ENCODE data around the gene DAAM2. TPM values are rescaled to one million over a fixed set of nuclear protein-coding genes. Genes with fewer than 3 reads are reported as not detected.

Gene DAAM2
- total and polyA plus RNA-seq, 12 donors: 6.0 to 25.9 (median 12.2) TPM

DNA sequence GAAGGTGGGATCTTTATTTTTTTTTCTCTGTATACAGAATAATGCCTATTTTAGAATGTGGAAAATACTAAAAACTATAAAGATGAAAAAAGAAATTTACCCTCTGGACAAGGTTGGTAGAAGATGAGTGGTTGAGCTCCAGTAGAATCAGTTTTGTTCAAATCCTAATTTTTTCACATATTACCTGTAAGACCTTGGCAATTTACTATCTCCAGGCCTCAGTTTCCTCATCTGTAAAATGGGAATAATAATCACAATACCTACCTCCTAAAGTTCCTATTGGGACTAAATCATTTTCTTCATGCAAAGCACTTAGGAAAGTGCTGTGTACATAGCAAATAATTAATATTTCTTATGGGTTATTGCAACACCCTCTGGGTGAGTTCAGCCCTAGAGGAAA lies 28.4 kb downstream of the DAAM2 start:
- Histone ChIP-seq H3K27ac (peak overlapping the region in 9 of 10 donors; percentile 71 to 84 (median 80)), H3K4me3 (peak overlapping the region in 6 of 10 donors; percentile 7 to 41 (median 36)), H3K9me3 (no peaks in the 10 kb centered on the region), H3K36me3 (peaks cover 0 to 8% (median 0%) of the 10 kb centered on the region in 9 donors), H3K27me3 (no peaks in the 10 kb centered on the region), H3K4me1 (peaks cover 0 to 73% (median 35%) of the 10 kb centered on the region in 9 donors)
- TF ChIP-seq, protein P1, sequence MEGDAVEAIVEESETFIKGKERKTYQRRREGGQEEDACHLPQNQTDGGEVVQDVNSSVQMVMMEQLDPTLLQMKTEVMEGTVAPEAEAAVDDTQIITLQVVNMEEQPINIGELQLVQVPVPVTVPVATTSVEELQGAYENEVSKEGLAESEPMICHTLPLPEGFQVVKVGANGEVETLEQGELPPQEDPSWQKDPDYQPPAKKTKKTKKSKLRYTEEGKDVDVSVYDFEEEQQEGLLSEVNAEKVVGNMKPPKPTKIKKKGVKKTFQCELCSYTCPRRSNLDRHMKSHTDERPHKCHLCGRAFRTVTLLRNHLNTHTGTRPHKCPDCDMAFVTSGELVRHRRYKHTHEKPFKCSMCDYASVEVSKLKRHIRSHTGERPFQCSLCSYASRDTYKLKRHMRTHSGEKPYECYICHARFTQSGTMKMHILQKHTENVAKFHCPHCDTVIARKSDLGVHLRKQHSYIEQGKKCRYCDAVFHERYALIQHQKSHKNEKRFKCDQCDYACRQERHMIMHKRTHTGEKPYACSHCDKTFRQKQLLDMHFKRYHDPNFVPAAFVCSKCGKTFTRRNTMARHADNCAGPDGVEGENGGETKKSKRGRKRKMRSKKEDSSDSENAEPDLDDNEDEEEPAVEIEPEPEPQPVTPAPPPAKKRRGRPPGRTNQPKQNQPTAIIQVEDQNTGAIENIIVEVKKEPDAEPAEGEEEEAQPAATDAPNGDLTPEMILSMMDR (IDR thresholded peaks at IDR 0.05): no peak
- intact Hi-C loops (cut with DNase I): no loop called here
- ATAC-seq: no peak
- no peak for DNase-seq

DNA sequence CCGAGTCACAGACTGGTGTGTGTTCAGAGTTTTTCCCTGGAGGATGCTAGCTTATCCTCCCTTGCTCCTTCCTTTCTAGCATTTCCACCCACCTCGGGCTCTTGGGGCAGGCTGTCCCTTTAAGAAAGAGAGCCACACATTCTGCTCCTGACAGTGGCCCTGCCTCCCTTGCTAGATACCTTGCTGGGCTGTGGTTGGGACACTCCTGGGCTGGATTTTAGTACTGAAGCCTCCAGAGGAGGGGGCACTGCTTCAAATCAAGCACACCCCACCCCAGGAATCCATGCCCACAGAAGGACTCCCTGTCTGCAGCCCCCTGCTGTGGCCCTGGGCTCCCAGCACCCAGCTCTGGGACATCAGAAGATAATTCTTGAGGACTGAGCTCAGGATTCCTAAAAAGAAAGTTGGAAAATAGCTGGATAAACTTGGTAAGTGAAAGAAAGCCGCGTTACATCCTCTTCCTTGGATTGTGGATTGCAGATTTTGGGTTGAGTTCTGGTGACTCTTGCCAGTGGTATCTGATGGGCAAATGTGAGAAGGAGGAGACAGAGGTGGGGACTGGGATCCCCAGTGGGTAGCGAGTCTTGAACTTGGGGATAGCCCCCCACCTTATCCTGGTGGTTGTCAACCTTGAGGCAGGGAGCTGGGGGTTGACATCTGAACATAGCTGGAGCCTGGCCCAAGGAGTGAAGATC lies 29.0 kb downstream of the DAAM2 start:
- ATAC-seq (peak in 7 of 8 donors; percentile 8 to 46 (median 40)), DNase-seq (no peak)
- WGBS, 2 donors: 46 to 50% methylated on average over 5 of the region's 5 CpGs
- H3K27ac ChIP-seq: peak overlapping the region; percentile 71 to 84 (median 80)
- intact Hi-C loops (cut with DNase I): no loop called here
- no peaks in the 10 kb centered on the region for H3K9me3 ChIP-seq
- TF ChIP-seq, protein P1 (IDR thresholded peaks at IDR 0.05): no peak
- peaks cover 0 to 73% (median 35%) of the 10 kb centered on the region in 9 donors for H3K4me1 ChIP-seq
- H3K4me3 ChIP-seq: peak overlapping the region in 9 of 10 donors; percentile 7 to 41 (median 33)
- H3K36me3 ChIP-seq: peaks cover 0 to 3% (median 0%) of the 10 kb centered on the region in 9 donors
- H3K27me3 ChIP-seq: no peaks in the 10 kb centered on the region

DNA sequence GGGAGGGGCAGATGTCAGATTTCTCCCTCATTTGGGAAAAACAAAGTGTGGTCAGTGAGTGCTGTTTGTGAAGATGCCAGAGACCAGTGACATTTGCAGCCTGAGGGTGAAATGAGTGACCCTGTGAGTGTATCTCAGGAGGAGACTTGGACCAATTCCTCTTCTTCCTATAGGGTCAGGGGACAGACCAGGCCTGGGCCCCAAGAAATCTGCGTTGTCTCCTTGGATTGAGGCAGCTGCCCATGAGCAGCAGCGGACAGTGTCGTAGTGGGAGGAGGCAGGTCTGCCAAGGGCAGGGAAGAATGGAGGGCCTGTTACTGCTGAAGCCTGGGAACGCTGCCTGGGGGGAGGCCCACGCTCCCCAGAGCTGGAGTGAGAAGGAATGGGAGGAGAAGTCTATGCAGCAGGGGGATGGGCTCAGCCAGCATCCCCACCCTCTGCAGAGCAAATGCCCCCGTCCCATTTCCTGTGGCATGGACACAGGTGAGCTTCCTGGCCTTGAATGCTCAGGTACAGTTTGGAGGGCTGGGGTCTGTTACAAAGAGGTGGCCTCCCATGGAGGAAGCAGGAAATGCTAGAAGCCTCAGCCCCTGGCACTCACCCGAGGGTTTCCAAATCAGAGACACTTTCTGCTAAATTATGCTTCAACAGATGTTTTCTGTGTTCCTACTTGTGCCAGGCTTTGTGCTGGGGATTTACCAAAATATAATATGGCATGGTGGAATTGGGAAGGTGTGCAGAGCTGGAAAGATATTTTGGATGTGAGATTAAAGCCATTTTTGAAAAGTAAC lies 29.8 kb downstream of the DAAM2 start:
- DNase-seq (peak; percentile 59 to 61), ATAC-seq (peak; percentile 56 to 83 (median 68))
- Histone ChIP-seq H3K27ac (peak overlapping the region; percentile 71 to 84 (median 80)), H3K4me1 (peaks cover 0 to 73% (median 35%) of the 10 kb centered on the region in 9 donors), H3K4me3 (peak overlapping the region in 9 of 10 donors; percentile 7 to 41 (median 33)), H3K36me3 (no peaks in the 10 kb centered on the region), H3K9me3 (no peaks in the 10 kb centered on the region), H3K27me3 (no peaks in the 10 kb centered on the region)
- intact Hi-C loops (cut with DNase I): no loop called here
- TF ChIP-seq, protein P1 (IDR thresholded peaks at IDR 0.05): no peak
- WGBS, 2 donors: 57 to 67% methylated on average over 7 of the region's 7 CpGs
